Activated CD8-positive, alpha-beta memory T cell treated with anti-CD3 and anti-CD28 coated beads for 36 hours (primary cell): ENCODE measurements around the gene CARMIL1. TPM values are rescaled to one million over a fixed set of nuclear protein-coding genes. Genes with fewer than 3 reads are reported as not detected.

Source experiments
- CTCF ChIA-PET: fragments of 350-600 bp; sonication (Branson Sonifier 250); formaldehyde crosslinking; loops from one replicate; lab custom pipeline; 2021; ENCODE audit warnings: antibody characterized with exemption; lab: Charles Lee
- POLR2A ChIA-PET: fragments of 350-600 bp; sonication (Branson Sonifier 250); formaldehyde crosslinking; loops from one replicate; lab custom pipeline; 2021; ENCODE audit warnings: antibody characterized with exemption; lab: Charles Lee
- total RNA-seq, 2 experiments: library from RNA; stranded (reverse); gene quantifications; one replicate each; pipeline ENCODE4 v1.2.3, GENCODE V29; 2021

The CARMIL1 gene
- total RNA-seq, 2 experiments from 2014 or later = 2.0 TPM

DNA sequence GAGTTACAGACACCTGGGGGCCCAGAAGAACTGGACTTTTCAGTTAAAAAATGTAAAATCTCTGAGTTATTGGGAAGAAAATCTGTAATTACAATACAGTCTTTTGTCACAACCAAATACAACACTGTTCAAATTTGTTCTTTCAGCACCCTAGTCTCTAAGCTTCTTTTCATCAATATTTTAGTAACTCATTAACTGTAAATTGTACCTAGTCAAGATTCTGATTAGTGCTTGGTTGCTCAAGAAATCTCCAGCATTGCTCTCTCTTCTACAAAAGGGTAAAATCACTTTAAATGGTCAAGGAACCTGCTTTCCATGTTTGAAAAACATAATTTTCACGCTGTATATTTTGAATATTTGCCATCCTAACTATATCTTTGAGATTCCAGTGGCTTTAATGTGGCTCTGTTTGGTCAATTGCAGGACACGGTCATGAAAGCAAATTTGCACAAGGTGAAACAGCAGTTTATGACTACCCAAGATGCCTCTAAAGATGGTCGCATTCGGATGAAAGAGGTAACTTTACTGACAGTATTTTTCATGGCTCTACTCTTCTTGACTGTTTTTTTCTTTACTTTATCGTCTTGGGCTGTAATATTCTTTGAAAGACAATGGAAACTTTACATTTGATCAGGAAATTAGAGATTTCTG is 382.1 kb downstream of the CARMIL1 start:
- POLR2A ChIA-PET = no interaction called here
- CTCF ChIA-PET = no interaction called here

DNA sequence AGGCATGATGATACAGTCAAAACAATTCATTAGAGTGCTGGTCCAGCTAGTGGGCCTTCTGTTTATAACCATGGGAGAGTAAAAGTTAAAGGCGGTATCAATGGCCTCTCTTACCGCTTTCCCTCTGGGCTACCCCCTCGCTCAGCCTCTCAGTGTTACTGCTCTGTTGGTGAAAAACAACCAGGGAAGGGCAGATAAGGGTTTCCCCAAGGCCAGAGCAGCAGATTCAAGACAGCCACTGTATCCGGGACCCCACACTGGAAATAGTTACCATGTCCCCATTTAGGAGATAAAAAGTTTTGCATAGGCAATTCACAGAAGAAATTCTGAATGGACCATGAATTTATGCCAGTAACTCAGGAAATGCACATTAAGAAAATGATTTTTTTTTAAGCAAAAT is 386.3 kb downstream of the CARMIL1 start:
- ChIA-PET POLR2A (no interaction called here), CTCF (no interaction called here)

DNA sequence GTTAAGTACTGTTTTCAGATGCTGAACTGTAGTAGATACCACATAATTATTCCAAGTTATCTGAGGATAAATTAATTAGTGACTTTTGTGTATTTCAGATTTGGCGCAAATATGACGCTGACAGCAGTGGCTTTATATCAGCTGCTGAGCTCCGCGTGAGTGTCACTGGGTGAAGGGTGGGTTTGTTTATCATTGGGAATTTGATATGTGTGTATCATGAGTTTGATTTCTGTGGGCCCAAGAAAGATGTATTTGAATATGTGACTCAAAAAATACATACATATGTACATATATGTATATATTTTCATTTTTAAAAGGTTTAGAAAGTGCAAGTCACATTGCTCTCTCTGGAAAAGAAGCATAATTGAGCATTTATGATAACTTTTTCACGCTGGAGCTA is 390.2 kb downstream of the CARMIL1 start:
- ChIA-PET CTCF (no interaction called here), POLR2A (no interaction called here)
